GM18517 (cell line): ENCODE data around the gene FBF1.
"Not testable (repeated sequence)": the region's sequence is repeated elsewhere in the genome, so short reads cannot be mapped to it uniquely, and the experiment has no call there.

Experiments used
- ATAC-seq: cut with Tn5 transposase; IDR thresholded peaks from one replicate; pipeline ENCODE4 v1.9.1; 2021; ENCODE audit warnings: mild to moderate bottlenecking, moderate library complexity; ENCODE audit not compliant: unreplicated experiment

Gene FBF1

DNA sequence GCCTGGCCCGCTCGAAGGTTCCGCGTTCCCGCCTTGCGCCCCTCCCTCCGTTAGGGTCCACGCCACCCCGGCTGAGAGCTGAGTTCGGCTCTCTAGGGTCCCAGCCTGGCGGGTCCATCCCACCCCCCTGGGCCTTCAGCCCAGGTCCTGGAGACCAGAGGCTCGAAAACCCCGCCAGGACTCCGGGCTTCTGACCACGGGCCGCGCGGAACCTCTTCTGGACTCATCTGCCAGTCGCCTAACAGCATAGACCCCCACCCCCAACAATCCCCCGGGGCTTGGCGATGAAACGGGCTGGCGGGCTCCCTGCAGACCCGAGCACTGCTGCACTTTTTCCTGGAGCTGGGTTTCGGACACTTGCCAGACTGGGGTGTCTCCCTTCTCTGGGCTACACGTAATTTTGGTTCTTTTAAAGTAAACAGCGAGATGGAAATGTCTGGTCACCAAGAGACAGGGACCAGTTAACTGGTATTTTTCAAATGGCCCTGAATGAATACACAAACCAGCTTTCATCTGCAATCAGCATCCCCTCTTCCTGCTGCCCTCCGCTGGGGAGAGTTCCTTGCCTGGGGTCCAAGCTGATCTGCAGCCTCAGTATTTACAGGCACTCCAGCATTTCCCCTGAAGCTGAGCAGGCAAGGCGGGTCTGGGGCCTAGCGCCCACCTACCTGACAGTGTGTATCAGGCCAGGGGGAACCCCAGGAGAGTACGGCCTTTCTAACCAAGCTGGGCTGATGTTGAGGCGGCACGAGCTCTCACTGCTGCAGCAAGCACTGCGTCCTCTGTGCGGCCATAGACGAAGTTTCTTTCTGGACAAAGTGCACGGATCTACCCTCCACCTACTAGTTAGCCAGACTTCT is 43.5 kb downstream of the FBF1 start:
- no peak for ATAC-seq

DNA sequence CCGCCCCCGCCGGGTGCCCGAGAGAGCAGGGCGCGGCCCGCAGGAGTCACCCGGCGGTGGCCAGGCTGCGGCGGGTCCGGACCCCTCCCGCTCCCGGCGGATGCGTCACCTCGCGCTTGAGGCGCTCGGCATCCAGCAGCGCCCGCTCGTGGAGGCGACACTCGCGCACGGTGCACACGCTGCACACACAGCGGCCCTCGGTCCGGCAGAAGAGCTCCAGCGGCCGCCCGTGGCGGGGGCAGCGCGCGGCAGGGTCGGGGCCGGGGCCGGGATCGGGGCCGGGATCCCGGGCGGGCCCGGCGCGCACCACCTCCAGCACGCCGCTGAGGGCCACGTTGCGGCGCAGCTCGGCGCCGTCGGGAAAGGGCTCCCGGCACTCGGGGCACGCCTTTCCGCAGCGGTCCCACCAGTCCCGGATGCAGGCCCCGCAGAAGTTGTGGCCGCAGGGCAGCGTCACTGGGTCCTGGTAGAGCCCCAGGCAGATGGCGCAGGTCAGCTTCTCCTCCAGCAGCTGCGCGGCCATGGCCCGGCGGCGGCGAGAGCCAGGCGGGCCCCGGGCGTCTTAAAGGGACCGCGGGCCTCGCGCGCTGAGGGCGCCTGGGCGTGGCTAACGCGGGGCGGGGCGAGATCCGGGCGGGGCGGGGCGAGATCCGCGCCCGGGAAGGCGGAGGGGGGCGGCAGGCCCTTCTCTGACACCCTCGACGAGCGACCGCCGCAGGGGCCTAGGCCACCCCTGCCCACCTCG is 44.3 kb downstream of the FBF1 start, which contains the start of gene TRIM65:
Gene TRIM65, minus strand, starts transcription at position 537 of the 745 bp plus-strand sequence. Its CDS starts 14 bp downstream, at position 523.
- ATAC-seq, result no peak

- no peak for ATAC-seq
These were observed 45.3 kb downstream of the FBF1 start for GRCh38 chr17:75895370-75896155.

DNA sequence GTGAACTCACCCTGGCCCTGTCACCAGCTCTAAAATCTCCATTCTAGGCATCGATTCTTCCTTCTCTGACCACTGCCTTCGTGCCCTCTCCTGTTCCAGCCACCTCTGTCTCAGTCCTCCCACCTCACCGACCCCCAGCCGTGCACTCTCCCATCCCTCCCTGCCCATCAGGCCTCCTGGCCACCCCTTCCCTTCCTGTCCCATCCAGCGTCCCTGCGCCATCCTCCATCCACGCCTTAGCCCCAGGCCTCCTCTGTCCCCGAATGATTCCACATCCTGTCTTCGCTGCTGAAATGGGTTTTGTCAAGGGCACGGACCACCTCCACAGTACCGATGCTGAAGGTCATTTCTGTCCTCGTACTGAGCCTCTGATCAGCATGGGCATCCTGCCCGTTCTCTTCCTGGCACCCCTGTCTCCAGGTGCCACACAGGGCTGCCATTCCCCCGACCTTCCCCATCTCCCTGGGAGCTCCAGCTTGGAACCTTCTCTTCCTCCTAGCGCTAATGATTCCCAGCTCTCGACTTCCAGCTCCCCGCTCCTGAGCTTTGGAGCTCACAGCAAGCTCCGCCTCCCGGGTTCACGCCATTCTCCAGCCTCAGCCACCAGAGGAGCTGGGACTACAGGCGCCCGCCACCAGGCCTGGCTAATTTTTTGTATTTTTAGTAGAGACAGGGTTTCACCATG is 46.7 kb downstream of the FBF1 start:
- ATAC-seq, result no peak

DNA sequence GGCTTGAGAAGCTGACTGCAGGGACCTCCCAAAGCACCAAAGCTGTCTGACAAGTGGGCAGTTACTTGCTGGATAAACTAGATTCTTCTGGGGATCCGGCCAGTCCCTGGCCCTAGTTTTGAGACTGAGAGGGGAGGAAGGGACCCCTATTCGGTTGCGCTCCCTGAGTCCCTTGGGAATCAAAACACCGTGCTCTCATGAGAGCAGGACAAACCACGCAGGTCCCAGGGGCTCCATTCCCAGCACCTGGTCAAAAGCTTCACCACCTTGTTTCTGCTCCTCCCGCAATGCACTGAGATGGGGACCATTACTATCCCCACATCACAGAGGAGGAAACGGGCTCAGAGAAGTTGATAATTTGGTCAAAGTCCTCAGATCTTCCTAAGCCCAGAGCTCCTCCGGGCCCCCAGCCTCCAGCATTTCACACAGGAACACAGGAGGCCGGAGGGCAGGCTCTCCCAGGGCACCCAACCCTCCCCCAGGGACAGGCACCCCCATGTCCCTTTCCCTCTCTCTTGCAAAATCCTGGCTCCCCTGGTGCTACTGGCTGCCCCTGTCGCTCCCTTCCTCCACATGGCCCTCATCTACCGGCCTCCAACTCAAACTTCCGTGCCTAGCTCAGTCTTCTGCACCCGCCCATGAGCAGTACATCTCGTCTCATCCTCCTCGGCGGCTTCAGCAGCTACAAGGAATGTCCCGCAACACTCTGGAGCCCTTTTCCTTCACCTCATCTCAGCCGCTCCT is 47.4 kb downstream of the FBF1 start:
- no peak for ATAC-seq

DNA sequence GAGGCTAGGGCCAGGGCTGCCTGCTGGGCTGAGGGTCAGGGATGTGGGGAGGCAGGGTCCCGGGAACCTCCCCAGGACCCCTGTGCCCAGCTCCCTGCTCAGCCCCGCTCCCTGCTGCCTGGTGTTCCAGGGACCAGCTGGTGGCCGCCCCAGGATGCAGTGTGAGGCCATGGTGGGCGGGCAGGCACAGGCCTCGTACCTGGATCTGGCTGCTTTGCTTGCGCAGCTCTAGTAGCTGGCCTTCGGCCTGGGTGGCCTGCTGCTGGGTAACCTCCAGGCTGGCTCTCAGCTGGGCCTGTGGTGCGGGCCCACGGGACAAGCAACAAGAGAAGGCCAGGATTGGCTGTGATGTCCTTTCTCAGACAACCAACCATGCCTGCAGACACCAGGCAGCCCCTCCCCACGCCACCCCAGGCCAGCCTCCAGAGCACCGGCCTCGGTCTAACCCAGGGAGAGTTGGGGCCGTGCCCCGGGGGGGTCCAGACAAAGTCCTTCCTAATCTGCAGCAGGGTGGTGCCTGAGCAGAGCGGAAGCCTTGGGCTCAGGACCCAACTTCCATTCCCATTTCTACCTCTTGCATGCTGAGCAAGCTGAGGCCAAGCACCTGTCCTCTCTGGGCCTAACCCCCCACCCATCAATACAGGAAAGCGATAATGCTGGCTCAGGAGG is 48.2 kb downstream of the FBF1 start:
- no peak for ATAC-seq

- ATAC-seq, result no peak
These were observed 49.0 kb downstream of the FBF1 start for GRCh38 chr17:75891605-75892555.

DNA sequence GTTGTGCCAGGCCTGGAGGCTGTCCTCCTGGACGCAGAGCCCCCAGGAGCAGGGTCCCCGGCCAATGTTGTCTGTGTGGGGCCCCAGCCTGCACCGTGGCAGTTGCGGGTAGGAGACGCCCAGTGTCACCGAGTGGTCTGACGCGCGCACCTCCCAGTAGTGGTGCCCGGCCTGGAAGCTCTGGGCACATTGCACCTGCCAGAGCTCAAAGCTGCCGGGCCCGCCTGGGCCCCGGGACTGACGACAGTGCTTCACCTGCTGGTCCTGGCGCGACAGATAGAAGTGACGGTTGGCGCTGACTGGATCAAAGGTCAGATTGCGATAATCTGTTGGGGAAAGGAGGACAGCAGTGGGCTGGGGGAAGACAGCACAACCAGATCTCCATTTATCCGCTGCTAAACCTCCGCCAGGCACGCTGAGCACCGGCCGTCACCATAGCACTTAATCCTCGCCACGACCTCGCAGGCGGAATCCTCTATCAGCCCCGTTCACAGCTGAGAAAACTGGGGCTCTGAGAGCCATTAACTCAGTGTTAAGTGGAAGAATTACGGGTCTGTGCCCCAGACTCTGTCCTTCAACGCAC is 49.7 kb downstream of the FBF1 start:
- ATAC-seq, result no peak

DNA sequence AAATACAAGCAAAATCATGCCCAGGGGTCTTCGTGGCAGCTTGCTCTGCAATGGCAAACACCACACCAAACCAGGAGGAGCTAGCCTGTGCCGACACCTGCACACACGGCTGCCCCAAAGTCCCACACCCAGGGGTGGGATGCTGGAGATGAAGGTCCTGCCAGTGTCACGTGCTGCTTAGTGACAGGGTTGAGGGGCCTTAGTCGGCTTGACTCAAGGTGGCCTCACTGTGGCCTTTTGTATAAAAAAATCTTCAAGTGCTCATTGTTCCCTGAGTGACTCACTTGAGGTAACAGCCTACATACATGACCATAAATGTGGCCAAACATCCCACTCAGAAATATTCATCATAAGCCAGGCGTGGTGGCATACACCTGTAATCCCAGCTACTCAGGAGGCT is 51.4 kb downstream of the FBF1 start:
- no peak for ATAC-seq

DNA sequence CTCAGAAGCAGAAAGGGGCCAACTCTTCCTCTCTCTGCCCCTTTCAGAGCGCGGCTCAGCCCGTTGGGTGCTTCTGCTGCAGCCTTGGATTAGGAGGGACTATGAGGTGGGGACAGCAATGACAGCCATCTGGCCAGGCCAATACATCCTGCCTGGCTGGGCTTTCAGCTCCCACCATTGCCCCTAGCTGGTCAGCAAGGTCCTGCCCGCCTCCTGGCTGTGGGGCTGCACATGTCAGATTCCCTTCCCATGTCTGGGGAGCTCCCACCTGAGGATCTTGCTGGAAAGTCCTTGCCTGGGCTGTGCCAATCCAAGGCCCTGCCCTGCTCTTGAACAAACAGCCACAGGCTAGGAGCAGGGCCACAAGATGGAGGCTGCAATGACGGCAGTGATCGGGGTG is 52.4 kb downstream of the FBF1 start:
- no peak for ATAC-seq

- ATAC-seq, result not testable (repeated sequence)
These were observed 55.0 kb downstream of the FBF1 start for GRCh38 chr17:75885860-75886259.

DNA sequence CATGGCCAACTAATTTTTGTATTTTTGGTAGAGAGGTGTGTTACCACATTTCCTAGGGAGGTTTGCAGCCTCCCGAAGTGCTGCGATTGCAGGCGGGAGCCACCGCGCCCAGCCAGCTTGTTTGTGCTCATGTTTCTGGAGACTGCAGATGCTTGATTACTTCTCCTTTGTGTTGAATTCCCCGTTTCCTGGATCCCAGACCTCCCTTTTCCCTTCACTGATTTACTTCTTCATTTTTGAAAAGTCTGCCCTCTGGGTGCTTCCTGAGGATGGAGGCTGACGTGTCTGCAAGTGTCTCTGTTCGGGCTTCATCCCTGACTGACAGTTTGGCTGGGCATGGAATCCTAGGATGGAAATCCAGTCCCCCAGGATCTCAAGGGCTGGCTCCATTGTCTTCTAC is 55.4 kb downstream of the FBF1 start:
- no peak for ATAC-seq

DNA sequence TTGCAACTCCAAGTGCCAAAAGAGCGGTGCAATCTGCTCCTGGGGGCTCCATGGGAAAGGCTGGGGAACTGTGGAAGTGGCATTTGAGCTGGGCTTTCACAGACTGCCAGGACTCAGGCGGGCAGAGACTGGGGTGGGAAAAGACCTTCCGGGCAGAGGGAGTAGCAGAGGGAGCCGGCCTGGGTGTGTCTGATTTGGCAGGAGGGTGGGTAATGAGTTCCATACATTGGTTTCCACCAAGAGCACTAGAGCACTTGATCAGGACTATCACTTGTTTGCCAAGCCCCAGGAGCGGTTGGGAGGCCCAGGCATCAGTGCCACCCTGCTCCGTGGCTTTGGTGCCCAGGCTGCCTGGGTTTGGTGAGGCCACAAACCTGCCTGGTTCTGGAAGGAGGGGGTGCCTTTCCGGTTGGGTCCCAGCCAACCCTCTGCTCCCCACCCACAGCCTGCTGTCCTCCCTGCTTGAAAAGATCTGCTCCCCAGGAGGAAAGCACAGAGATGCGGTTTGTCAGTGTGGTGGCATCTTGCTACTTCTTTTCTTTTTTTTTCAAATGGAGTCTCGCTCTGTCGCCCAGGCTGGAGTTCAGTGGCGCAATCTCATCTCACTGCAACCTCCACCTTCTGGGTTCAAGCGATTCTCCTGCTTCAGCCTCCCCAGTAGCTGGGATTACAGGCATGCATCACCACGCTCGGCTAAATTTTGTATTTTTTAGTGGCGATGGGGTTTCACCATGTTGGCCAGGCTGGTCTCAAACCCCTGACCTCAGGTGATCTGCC is 59.0 kb downstream of the FBF1 start:
- no peak for ATAC-seq

GRCh38 chr17:75880266-75880665 is 60.6 kb downstream of the FBF1 start:
- ATAC-seq, result no peak

GRCh38 chr17:75878174-75878998 is 62.5 kb downstream of the FBF1 start, which contains the start of gene TRIM47:
Gene TRIM47, minus strand, starts transcription at chr17:75878581. Its CDS starts 33 bp downstream, at chr17:75878548.
- ATAC-seq, result no peak

DNA sequence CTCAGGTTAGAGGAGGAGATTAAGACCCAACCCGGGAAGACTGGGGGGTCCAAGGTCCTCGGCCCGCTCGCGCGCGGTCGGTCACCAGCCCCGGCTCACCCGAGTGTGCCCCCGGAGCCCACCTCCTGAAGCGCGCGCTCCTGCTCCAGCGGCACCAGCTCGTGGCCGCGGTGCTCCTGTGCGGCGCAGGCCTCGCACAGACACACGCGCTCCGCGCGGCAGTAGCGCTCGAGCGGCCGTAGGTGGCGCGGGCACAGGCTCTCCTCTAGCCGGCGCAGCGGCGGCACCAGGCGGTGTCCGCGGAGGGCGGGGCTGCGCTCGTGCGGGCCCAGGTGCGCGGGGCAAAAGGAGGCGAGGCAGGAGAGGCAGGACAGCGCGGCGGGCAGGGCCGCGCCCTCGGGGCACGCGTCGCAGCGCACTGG is 63.1 kb downstream of the FBF1 start:
- no peak for ATAC-seq
